ENCODE measurements around the gene SURF2.

SURF2 gene

GRCh38 chr9:133378408-133378962 is 22.1 kb downstream of the SURF2 start:
- TF ChIP-seq, protein P1, sequence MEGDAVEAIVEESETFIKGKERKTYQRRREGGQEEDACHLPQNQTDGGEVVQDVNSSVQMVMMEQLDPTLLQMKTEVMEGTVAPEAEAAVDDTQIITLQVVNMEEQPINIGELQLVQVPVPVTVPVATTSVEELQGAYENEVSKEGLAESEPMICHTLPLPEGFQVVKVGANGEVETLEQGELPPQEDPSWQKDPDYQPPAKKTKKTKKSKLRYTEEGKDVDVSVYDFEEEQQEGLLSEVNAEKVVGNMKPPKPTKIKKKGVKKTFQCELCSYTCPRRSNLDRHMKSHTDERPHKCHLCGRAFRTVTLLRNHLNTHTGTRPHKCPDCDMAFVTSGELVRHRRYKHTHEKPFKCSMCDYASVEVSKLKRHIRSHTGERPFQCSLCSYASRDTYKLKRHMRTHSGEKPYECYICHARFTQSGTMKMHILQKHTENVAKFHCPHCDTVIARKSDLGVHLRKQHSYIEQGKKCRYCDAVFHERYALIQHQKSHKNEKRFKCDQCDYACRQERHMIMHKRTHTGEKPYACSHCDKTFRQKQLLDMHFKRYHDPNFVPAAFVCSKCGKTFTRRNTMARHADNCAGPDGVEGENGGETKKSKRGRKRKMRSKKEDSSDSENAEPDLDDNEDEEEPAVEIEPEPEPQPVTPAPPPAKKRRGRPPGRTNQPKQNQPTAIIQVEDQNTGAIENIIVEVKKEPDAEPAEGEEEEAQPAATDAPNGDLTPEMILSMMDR (IDR thresholded peaks at IDR 0.05; ENCODE audit: borderline replicate concordance, insufficient read depth, low read depth, low read length), result no peak

GRCh38 chr9:133379153-133380086 is 23.1 kb downstream of the SURF2 start:
- TF ChIP-seq, protein P1 (IDR thresholded peaks at IDR 0.05; ENCODE audit: borderline replicate concordance, insufficient read depth, low read depth, low read length), result no peak
- no peak overlapping the region for H3K4me3 ChIP-seq (ENCODE audit: low read depth, low read length)

More at GRCh38 chr9:133378408-133378962, 22.1 kb downstream of the SURF2 start:
- no peak overlapping the region for H3K4me3 ChIP-seq (ENCODE audit: low read depth, low read length)

DNA sequence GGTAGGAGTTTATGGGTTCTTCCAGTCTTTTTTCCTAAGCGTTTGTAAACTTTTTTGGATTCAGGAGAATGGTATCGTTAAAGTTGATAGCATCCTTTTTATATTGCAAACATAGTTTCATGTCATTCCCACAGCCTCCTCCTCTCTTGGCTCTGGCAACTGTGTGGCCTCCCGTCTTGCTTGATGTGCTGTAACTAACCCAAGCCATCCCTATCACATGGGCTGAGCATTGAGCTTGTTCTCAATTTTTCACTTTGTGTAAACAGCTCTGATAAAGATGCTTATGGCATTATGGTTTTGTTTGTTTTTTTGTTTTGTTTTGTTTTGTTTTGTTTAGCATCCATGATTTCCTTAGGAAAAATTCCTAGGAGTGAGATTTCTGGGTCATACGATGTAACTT is 24.4 kb downstream of the SURF2 start:
- TF ChIP-seq, protein P1 (IDR thresholded peaks at IDR 0.05; ENCODE audit: borderline replicate concordance, insufficient read depth, low read depth, low read length), result no peak

GRCh38 chr9:133382507-133383141 is 26.3 kb downstream of the SURF2 start:
- TF ChIP-seq, protein P1 (IDR thresholded peaks at IDR 0.05; ENCODE audit: borderline replicate concordance, insufficient read depth, low read depth, low read length), result no peak
- H3K4me3 ChIP-seq (ENCODE audit: low read depth, low read length), result no peak overlapping the region

More for the DNA sequence above, 24.4 kb downstream of the SURF2 start:
- no peak overlapping the region for H3K4me3 ChIP-seq (ENCODE audit: low read depth, low read length)

DNA sequence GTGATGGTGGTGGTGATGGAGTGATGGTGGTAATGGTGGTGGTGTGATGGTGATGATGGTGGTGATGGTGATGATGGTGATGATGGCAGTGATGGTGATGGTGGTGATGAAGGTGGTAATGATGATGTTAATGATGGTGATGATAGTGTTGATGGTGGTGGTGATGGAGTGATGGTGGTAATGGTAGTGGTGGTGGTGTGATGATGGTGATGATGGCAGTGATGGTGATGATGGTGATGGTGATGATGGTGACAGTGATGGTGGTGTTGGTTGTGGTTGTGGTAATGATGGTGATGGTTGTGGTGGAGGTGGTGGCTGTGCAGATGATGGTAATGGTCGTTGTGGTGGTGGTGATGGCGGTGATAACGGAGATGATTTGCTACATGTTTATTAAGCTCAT is 27.1 kb downstream of the SURF2 start:
- TF ChIP-seq, protein P1 (IDR thresholded peaks at IDR 0.05; ENCODE audit: borderline replicate concordance, insufficient read depth, low read depth, low read length), result no peak
- H3K4me3 ChIP-seq (ENCODE audit: low read depth, low read length), result no peak overlapping the region

DNA sequence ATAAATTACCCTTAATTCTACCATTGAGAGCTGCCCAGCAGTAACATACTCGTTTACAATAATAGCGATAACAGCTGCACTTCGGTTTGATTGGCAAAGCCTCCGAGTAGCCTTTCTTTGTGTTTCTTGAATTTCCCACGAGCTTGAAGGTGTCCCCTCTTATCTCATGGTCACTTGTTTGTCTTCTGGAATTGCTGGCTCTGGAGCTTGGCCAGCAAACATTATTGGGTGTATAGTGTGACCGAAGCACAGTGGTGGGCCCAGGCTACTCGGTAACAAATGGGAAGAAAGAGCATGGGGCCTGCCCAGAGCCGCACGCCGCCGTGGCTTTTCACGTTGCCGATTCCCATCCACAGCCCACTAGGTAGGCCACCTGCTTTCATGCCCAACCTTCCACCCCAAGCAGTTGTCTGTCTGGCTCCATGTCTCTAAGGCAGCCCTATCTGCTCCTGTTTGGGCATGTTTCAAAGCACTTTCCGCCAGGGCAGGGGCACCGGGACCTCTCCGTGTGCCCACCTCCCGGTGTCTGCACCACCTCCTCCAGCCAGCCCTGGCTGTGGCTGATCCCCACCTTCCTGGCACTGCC is 28.5 kb downstream of the SURF2 start:
- H3K4me3 ChIP-seq (ENCODE audit: low read depth, low read length), result no peak overlapping the region
- TF ChIP-seq, protein P1 (IDR thresholded peaks at IDR 0.05; ENCODE audit: borderline replicate concordance, insufficient read depth, low read depth, low read length), result no peak
